ENCODE results near the gene PRR23E.

GRCh38 chr3:127193341-127193740 is 410 bp downstream of the PRR23E start:
- TF ChIP-seq CTCF (IDR thresholded peaks at IDR 0.05; ENCODE audit: insufficient read depth, low read depth, low read length) (no peak), EZH2 (IDR thresholded peaks at IDR 0.05; ENCODE audit: insufficient read depth, low read length) (no peak)

All from astrocyte (in vitro differentiated cells and primary cell).